Stimulated activated CD4-positive, alpha-beta T cell treated with anti-CD3 and anti-CD28 coated beads, Interleukin-1b, Interleukin-23, amount 100 ng/mL, for 24 hours (primary cell): Measurements from ENCODE around the gene CGRRF1.

ENCODE experiments used
- DNase-seq, 4 experiments: peaks; one replicate each; pipeline ENCODE4 v3.0.0-alpha.2; 2020; ENCODE audit warnings: low read depth in 4 of 4, low spot score in 1 of 4

CGRRF1 gene, protein sequence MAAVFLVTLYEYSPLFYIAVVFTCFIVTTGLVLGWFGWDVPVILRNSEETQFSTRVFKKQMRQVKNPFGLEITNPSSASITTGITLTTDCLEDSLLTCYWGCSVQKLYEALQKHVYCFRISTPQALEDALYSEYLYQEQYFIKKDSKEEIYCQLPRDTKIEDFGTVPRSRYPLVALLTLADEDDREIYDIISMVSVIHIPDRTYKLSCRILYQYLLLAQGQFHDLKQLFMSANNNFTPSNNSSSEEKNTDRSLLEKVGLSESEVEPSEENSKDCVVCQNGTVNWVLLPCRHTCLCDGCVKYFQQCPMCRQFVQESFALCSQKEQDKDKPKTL

DNA sequence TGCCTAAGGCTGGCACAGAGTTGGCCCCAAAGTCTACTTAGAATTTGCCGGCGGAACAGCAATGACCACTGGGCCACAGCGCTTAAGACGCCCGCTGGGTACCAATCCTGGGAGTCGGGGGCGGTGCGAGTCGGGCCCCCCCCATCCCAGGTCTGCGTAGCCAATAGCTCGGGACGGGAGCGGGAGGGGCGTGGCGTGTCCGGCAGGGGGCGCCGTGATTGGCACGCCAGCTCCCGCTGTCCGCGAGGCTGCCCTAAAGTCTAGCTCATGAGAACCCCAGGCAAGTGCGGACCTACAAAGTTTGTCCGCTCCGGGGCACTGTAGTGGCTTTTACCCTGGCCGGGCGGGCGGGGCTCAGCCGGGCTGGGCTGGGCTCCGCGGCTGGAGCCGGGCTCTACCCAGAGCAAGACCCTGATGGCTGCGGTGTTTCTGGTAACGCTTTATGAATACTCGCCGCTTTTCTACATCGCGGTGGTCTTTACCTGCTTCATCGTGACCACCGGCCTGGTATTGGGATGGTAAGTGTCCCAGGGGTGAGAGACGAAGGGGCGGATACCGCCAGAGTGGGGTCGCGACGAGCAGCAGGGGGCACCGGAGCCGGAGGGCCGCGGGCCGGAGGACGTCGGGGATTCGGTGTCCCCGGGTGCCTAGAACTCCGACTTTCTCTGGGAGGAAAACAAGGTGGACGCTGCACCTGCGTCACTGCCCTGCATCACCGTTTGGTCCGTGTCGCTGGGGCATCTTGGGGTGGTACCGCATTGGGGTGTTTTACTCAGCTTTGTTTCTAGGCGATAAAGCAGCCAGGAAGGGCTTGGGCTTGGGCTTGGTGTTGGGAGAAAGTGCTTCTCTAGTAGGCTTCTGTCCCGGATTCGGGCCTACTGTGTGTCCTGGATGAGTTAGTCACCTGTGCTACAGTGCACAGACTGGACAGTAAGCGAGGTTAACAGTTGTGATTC lies at the start of gene CGRRF1:
Gene CGRRF1, plus strand, starts transcription at position 361 of the 956 bp plus-strand sequence. Its CDS starts 54 bp downstream, at position 415.
- DNase-seq: peak; percentile 91 to 97 (median 94)

DNA sequence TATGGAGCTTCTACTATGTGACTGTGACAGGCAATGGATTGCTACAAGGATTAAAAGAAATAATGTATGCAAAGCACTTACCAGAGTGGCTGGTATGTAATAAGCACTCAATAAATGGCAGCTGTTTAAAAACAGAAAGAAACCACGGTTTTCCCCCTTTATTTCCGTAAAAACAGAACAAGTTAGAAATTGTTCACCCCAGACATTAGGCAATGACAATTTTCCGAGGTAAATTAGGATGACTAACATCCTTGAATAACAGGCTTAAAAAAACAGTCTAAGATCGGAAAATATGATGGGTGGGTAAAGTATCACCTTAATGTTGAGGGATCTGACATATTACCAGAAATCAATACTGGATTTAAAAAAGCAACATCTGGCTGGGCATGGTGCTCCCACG lies 47.7 kb upstream of the CGRRF1 start:
- no peak for DNase-seq

DNA sequence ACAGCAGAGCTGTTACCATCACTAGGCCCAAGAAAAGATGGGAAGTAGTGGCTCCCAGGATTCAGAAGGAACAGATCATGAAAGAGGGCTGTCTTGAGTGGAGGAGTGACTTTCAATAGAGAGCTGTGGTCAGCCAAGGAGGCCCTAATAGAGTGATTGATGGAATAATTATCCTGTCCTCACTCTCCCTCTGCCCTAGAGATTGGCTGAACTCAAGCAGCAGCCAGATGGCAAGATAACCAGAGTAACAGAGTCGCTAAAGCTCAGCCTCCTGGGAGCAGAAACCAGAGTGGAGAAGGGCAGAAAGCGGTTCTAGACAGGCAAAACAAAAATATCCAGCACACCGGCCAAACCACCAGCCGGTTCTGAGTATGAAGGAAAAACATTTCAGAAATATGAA lies 44.1 kb upstream of the CGRRF1 start:
- no peak for DNase-seq

DNA sequence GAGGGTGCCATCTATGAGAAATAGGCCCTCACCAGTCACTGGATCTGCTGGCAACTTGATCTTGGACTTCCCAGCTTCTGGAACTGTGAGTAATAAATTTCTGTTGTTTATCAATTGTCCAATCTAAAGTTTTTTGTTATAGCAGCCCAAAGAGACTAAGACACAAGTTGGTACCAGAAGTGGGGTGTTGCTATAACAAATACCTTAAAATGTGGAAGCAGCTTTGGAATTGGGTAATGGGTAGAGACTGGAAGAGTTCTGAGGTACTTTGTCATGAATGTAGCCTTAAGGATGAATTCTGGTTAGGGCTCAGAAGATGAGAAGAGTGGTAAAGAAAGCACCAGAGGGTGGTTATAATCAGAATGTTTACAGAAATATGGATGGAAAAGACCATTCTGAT lies 42.4 kb upstream of the CGRRF1 start:
- no peak for DNase-seq

DNA sequence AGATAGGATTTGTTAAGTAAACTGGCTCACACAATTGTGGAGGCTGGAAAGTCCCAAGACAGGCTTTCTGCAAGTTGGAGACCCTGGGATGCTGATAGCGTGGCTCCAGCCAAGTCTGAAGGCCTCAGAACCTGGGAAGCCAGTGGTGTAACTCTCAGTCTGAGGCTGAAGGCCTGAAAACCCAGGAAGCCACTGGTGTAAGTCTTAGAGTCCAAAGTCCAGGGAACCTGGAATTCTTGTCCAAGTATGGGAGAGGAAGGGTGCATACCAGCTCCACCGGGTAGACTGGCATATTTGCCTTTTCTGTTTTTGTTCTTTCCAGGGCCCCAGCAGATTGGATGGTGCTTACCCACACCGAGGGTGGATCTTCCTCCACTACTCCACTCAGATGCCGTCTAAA lies 39.0 kb upstream of the CGRRF1 start:
- DNase-seq: no peak

DNA sequence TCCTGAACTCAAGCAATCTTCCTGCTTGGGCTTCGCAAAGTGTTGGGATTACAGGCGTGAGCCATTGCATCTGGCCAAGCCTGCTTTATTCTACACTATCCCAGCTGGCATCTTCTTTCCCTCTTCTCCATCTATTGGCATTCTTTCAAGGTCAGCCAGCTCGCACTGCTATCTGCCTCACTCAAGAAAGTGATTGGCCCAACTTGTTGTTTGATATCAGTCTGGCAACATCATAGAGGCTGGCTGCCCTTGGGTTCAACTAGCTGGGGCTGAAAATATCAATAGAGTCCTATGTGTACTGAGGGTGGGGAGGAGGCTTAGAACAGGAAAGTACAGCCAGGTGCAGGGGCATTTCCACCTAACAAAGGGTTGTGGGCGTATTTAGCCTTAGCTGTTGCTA lies 38.1 kb upstream of the CGRRF1 start:
- no peak for DNase-seq

DNA sequence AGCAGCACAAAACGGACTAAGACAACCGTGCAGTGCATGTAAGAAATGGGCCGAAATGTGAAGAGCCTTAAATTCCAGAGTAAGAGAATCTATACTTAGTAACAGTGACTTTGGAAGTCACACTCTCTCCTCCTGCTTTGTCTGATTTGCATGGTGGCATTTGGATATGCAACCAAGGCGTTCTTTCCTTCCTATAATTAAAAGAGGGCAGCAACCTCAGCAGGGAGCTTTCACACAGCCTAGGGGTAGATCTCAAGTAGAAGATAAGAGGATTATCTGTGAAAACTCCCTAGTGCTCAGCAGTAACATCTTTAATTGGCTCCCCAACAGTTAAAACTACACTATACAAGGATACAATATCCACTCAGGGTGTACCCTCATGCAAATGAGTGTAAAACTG lies 37.4 kb upstream of the CGRRF1 start:
- DNase-seq: no peak

DNA sequence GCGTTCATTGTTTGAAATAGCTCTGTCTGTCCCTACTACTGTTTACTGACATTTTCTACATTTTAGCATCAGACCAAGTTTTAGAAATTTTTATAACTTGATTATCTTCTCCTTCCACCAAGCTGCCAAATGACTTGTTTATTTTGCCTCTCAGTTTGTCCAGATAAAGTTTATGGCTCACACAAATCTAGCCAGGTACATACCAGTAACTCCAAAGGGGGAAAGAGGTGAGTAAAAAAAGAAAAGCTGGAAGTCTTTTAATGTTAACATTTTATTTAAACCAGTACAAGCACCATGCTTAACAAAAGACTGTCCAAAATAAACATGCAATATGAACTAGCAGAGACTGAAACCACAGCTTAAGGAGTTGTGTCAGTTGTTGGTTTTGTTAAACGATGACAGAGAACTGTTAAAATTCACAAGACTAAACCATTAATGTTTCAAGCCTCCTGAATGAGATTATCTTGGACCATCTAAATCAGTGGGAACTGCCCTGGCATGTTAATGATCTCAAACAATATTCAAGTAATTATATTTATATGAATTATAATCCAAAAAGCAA lies 35.4 kb upstream of the CGRRF1 start:
- DNase-seq: no peak

DNA sequence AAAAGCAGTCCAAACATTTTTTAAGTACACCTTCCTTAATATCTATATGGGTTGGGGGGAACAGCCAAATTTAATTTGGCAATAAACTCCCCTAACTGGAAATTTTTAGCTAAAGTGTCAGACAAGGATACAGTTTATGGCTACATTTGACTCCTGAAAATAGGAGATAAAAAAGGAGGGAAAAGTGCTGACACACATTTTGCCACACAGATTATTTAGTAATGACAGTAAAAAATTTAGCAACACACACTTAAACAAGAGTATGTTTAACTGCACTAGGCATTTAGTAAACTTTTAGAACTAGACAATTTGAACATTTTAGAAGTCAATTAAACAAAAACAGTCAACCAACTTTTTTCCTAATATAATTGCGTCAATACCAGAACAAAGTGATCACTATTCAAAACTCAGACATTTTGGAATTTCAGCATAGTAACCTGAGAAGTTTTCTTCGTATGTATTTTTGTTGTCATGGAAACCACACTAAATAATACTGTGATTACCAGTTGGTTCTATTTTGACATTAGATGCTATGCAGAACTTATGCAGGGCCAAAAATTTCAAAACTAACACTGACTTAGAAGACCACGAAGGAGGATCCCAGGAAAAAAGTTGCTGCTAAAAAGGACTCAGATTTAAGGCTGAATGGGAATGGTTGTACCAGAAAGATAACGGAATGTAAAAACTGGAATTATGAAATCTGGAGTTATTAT lies 34.4 kb upstream of the CGRRF1 start:
- DNase-seq: no peak

DNA sequence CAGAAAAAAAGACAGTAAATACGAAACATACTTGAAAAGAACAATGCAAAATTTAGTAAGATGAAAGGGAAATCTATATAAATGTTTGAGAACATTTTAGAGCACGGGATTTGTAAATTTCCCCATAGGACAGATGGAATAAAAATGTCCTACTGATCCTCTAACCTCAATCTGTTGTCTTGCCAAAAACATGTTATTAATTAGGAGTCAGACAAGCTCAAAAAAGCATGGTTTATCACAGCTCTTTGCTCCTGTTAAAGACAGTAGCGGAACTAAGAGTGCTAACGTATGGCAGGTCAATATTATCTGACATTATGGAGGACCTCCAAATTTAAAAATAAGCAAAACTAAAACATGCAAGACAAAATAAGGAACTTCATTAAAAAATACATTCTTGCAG lies 33.8 kb upstream of the CGRRF1 start:
- no peak for DNase-seq

DNA sequence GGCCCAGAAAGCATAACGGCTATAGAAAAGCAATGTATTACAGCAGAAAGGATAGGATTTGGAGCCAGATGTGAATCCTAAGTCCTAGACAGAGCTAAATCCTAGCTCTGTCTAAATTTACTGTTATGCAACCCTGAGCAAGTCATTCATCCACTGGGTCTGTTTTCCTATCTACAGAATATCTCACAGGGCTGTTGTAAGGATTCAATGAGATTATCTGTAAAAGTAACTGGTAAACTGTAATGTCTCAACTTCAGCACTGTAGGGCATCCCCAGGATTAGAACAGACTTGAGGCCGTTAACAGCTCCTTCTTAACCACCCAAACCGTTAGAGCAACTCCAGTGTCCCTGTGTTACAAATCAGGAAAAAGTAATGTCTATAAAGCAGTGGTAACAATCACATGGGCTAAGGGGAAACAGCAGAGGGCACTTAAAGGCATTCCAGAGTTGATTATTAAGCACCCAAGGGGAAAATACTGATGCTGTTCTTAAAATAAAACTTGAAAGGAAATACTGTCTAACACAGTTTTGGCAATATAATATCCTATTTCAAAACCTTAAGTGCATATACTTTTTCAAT lies 31.0 kb upstream of the CGRRF1 start:
- DNase-seq: no peak

DNA sequence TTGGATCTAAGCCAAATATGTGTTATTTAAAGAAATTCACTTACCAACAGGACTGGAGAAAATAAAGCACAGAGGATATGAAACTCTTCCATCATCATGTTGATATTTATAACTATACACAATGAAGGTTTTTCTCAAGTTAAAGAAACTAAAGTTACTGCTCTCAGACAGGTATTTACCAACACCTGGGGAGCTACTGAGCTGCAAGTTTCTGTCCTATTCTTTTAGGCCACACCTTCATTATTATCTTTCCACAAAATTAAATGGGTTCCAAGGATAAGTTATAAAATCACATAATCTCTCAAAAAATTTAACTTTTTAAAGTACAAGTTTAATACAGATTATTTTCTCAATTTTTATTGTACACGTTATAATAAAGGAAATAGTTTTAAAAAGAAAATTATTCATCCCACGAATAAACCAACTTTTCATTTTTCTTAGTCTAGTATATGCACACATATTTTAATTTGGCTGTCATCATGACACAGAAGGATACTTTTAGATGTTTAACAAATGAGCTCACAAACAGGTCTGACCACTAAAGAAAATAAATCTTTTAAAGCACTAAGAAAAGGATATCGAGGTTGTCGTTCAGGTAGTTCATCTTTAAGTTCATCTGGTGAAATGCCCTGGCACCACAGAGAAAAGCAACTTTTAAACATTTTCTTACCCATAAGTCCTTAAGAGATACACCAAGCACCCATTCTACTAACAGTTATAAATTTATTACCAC lies 28.7 kb upstream of the CGRRF1 start:
- no peak for DNase-seq

DNA sequence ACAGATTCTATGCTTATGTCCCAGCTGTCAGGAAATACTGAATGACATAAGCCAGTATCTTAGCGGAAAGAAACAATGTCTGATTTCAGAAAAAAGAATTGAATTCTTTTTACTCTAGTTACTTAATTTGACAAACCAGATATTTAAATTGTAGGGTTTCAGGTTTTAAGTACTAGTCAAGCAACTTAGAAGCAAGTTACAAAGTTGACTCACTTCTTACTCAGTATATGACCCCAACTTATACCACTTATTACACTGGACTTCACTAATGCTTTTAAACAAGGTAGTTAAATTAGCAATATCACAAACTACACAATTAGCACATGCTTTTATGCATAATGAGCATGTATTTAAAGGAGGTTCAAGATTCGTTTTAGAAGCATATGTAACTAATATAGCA lies 28.0 kb upstream of the CGRRF1 start:
- no peak for DNase-seq

DNA sequence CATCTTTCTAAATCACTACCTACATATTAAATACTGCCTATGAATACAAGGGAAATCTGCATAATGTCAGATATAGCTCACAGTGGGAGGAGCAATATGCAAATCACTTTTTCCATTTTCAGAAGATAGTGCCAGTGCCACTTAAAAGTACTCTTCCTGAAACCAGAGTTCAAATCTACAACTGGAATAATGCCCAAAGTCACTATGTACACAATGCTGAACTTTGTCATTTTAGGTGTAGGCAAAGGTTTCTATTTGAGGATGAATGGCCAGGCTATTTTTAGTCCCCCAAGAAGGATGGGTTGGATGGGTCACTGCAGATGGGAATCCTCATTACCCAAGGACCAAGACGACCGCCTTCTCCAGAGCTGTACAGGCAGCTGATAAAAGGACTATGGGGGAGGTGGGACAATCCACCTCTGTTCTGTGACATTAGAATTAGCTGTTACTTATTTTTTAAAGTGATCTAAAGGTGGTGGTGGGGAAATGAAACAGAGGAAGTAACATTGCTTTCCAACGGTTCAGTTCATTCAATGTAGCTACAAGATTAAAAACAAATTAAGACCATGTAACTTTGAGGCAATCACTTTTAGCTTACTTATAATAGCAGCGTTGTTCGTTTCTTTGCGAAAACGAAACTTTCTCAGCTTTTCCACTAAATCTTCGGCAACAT lies 26.5 kb upstream of the CGRRF1 start:
- no peak for DNase-seq

DNA sequence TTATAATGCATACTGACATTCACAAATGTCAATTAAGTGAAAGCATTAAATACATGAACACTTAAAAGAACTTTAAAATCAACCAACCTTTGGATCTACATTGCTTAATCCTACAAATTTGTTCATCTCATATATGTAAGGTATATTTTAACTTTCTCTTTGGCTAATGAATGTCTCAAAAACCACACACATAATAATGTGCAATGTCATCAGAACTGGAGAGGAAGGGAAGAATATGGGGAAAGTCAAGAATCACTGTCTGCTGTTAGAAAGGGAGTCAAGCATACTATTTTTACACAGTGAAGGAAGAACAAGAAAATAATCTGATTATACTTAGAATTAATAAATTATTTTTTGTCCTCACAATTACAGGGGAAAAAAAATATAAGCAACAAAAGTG lies 25.9 kb upstream of the CGRRF1 start:
- no peak for DNase-seq

DNA sequence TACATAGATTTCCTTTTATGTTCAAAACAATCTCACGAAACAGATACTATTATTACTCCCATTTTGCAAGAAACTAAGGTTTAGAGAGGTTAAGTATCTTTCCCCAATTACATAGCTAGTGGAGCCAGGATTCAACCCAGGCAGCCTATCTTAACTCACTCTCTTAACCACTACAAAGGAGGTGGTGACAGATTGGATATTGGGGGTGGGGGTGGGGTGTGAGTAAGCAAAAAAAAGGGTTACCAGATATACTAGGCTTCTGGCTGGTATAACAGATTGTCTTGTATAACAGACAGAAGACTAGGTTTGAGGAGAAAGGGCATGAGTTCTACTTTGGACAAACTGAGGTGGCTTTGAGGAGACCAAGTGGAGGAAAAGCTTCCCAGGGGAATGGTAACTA lies 23.0 kb upstream of the CGRRF1 start:
- DNase-seq: no peak

DNA sequence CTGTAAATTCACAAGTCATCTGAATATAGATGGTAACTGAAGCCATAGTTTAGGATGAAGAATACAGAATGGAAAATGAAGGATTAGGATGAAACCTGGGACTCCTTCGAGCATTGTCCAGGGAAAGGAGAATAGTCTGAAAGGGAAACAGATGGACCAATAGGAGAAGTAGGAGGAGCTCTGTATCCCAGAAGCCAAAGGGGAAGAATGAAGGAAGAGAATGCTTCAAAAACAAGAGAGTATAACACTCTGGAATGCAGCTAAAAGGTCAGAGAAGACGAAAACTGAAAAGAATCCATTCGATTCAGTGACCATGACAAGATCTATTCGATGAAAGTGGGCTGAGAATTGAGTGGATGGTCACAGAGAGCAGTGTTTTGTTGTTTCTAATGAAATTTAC lies 21.9 kb upstream of the CGRRF1 start:
- DNase-seq: no peak

DNA sequence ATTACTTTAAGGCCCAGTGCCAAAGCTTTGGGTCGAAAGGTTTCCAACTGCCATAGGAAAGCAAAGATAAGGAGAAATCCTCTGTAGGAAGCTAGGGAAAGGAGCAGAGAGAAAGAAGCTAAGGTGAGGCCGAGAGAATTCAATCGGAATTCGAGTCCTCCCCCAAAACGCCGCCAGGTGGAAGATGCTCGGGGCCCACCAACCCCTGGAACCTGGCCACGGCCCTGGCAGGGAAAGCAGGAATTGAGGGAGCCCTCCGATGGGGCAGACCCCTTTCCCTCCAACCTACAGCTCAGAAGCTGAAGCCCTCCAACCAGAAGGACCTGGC lies 21.4 kb upstream of the CGRRF1 start:
- no peak for DNase-seq

DNA sequence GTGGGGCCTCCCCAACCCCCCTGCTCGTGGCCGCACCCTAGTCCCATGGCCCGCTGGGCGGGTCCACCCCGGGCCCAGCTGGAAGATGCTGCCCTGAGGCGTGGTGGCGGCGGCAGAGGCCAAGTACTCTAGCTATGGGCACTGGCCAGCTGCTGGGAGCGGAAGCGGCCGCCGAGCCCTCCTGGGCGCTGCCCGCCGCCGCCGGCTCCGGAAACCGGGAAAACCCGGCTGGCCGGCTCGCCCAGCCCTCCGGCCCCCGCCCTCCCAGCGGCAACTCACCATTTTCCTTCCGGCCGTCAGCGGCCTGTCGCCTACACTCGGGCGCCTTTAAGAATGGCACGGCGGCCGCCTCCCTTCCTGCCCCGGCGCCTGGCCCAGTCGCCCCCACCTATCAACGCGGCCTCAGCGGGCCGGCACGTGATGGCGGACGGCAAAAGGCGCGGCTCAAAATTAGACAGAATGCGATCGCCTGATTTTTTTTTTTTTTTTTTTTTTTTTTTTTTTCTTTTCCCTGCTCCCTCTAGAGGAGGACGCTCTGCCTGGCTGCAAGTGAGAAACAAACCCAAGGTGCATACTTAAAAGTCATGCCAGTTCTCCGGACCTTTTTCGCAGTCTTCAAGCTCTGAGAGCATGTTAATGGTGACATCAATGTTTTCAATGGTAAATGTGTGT lies 20.9 kb upstream of the CGRRF1 start, which contains the start of gene GMFB:
Gene GMFB, minus strand, starts transcription at position 335 of the 672 bp plus-strand sequence. Its CDS starts 53 bp downstream, at position 282.
- DNase-seq: peak; percentile 75 to 82 (median 78)
